H1 (cell line): ENCODE measurements around the gene THBS4. TPM values are rescaled to one million over a fixed set of nuclear protein-coding genes. Genes with fewer than 3 reads are reported as not detected.

ENCODE experiments used
- CTCF ChIA-PET: fragments of 300-600 bp; sonication (Branson Sonifier 250); formaldehyde crosslinking; loops from one replicate; lab custom pipeline; 2021; ENCODE audit not compliant: partially characterized antibody; lab: Charles Lee
- POLR2A ChIA-PET: fragments of 300-600 bp; sonication (Branson Sonifier 250); formaldehyde crosslinking; loops from one replicate; lab custom pipeline; 2021; ENCODE audit warnings: inconsistent platforms; ENCODE audit not compliant: partially characterized antibody; lab: Charles Lee
- DNase-seq, 2 experiments: peaks; one replicate each; pipeline versions ENCODE4 v3.0.0 to v3.0.0-alpha.2; 2010 to 2022; ENCODE audit warnings: low spot score in 2 of 2, low read depth in 1 of 2, mixed read lengths in 1 of 2
- FAIRE-seq: peaks from 2 replicates; lab custom pipeline; 2011; peaks lifted over from hg19 to GRCh38; lab: Jason Lieb, UNC
- H2AFZ ChIP-seq: 2 replicates; pipeline ENCODE4 v1.8.1; 2012; ENCODE audit warnings: low read length, inconsistent platforms
- H2AK5ac ChIP-seq: 2 replicates; pipeline ENCODE4 v1.6.1; 2013; ENCODE audit warnings: low read depth, low read length
- H2BK120ac ChIP-seq: replicated peaks from 2 replicates; pipeline ENCODE3; 2013; ENCODE audit warnings: low read depth, low read length, inconsistent platforms
- H2BK12ac ChIP-seq: 2 replicates; pipeline ENCODE4 v1.6.1; 2013; ENCODE audit warnings: low read depth, low read length
- H2BK15ac ChIP-seq: 2 replicates; pipeline ENCODE4 v1.6.1; 2013; ENCODE audit warnings: low read length
- H2BK20ac ChIP-seq: 2 replicates; pipeline ENCODE4 v1.6.1; 2013; ENCODE audit warnings: low read length
- H2BK5ac ChIP-seq: 2 replicates; pipeline ENCODE4 v1.6.1; 2013; ENCODE audit warnings: low read depth, low read length
- H3K14ac ChIP-seq: 2 replicates; pipeline ENCODE4 v1.6.1; 2013; ENCODE audit warnings: inconsistent platforms; ENCODE audit not compliant: insufficient read length
- H3K18ac ChIP-seq: 2 replicates; pipeline ENCODE4 v1.6.1; 2013; ENCODE audit warnings: low read length; ENCODE audit errors: extremely low read depth
- H3K23ac ChIP-seq: 2 replicates; pipeline ENCODE4 v1.6.1; 2013; ENCODE audit warnings: inconsistent platforms; ENCODE audit not compliant: insufficient read length
- H3K23me2 ChIP-seq: 2 replicates; pipeline ENCODE4 v1.6.1; 2013; ENCODE audit warnings: low read depth, low read length
- H3K27ac ChIP-seq: 2 replicates; pipeline ENCODE4 v1.6.1; 2011; ENCODE audit warnings: low read depth, low read length, inconsistent platforms
- H3K27me3 ChIP-seq, 4 experiments: replicated peaks in 1 of 4; 1 replicate in 1 of 4; 2 replicates in 3 of 4; pipeline versions ENCODE4 v1.6.1 to v1.8.1; 2011 to 2013; ENCODE audit warnings: low read length in 3 of 4, mild to moderate bottlenecking in 3 of 4, inconsistent platforms in 2 of 4, mixed read lengths in 2 of 4, moderate library complexity in 1 of 4; ENCODE audit not compliant: control insufficient read depth in 3 of 4, insufficient read depth in 3 of 4; ENCODE audit errors: extremely low read depth in 1 of 4
- H3K36me3 ChIP-seq, 4 experiments: 2 replicates each; pipeline versions ENCODE4 v1.6.1 to v1.8.1; 2011 to 2013; ENCODE audit warnings: mild to moderate bottlenecking in 4 of 4, low read length in 3 of 4, moderate library complexity in 2 of 4, control low read depth in 1 of 4, inconsistent platforms in 1 of 4; ENCODE audit not compliant: insufficient read depth in 4 of 4, control insufficient read depth in 2 of 4
- H3K4ac ChIP-seq: replicated peaks from 2 replicates; pipeline ENCODE3; 2013; ENCODE audit warnings: low read length, low read depth, mixed read lengths, inconsistent platforms; ENCODE audit not compliant: insufficient read length
- H3K4me1 ChIP-seq, 4 experiments: replicated peaks in 1 of 4; 1 replicate in 1 of 4; 2 replicates in 3 of 4; pipeline versions ENCODE4 v1.6.1 to v1.8.1; 2011 to 2013; ENCODE audit warnings: low read length in 3 of 4, inconsistent platforms in 2 of 4, mixed read lengths in 1 of 4; ENCODE audit not compliant: insufficient read depth in 4 of 4, control insufficient read depth in 3 of 4
- H3K4me2 ChIP-seq, 2 experiments: 2 replicates each; pipeline versions ENCODE4 v1.6.1 to v1.8.1; 2011 to 2013; ENCODE audit warnings: low read depth in 2 of 2, low read length in 2 of 2, control low read depth in 1 of 2, inconsistent platforms in 1 of 2, mild to moderate bottlenecking in 1 of 2; ENCODE audit not compliant: insufficient read depth in 1 of 2
- H3K4me3 ChIP-seq, 4 experiments: fragments of 200-600, 300-600 bp in 1 of 4; sonication (generic), shearing (Covaris generic), sonication (Bioruptor Twin) in 1 of 4; 2 replicates each; pipeline versions ENCODE4 v1.5.1 to v1.8.1; 2011 to 2016; ENCODE audit warnings: low read length in 4 of 4, low read depth in 3 of 4, control low read depth in 2 of 4, inconsistent platforms in 2 of 4, mild to moderate bottlenecking in 2 of 4, mixed read lengths in 1 of 4, moderate library complexity in 1 of 4; ENCODE audit not compliant: insufficient read depth in 2 of 4; ENCODE audit errors: extremely low read depth in 1 of 4
- H3K56ac ChIP-seq: replicated peaks from 2 replicates; pipeline ENCODE3; 2013; ENCODE audit warnings: low read depth, mild to moderate bottlenecking, mixed read lengths, low read length, inconsistent platforms; ENCODE audit not compliant: insufficient read length
- H3K79me1 ChIP-seq: 2 replicates; pipeline ENCODE4 v1.6.1; 2013; ENCODE audit warnings: low read depth, low read length, control low read depth
- H3K79me2 ChIP-seq, 2 experiments: 2 replicates each; pipeline versions ENCODE4 v1.6.1 to v1.8.1; 2012 to 2013; ENCODE audit warnings: low read length in 2 of 2, mild to moderate bottlenecking in 2 of 2, inconsistent platforms in 1 of 2; ENCODE audit not compliant: insufficient read depth in 2 of 2, control insufficient read depth in 1 of 2
- H3K9ac ChIP-seq, 4 experiments: replicated peaks in 1 of 4; 1 replicate in 1 of 4; 2 replicates in 3 of 4; pipeline versions ENCODE4 v1.6.1 to v1.8.1; 2011 to 2013; ENCODE audit warnings: low read depth in 3 of 4, low read length in 3 of 4, control low read depth in 2 of 4, mild to moderate bottlenecking in 2 of 4, moderate library complexity in 2 of 4, inconsistent platforms in 1 of 4; ENCODE audit errors: extremely low read depth in 1 of 4
- H3K9me3 ChIP-seq, 2 experiments: 2 replicates each; pipeline versions ENCODE4 v1.6.1 to v1.8.1; 2012 to 2013; ENCODE audit warnings: mild to moderate bottlenecking in 2 of 2, moderate library complexity in 2 of 2, control low read depth in 1 of 2, inconsistent platforms in 1 of 2, low read depth in 1 of 2, low read length in 1 of 2, mixed read lengths in 1 of 2; ENCODE audit not compliant: insufficient read depth in 2 of 2
- H4K20me1 ChIP-seq, 2 experiments: replicated peaks in 1 of 2; 2 replicates each; pipeline versions ENCODE3 to v1.8.1; 2011 to 2013; ENCODE audit warnings: inconsistent platforms in 2 of 2, low read length in 2 of 2, mild to moderate bottlenecking in 1 of 2; ENCODE audit not compliant: insufficient read depth in 2 of 2, control insufficient read depth in 1 of 2
- H4K5ac ChIP-seq: 2 replicates; pipeline ENCODE4 v1.6.1; 2013; ENCODE audit warnings: low read length, low read depth, mixed read lengths, inconsistent platforms; ENCODE audit not compliant: insufficient read length
- H4K8ac ChIP-seq: 2 replicates; pipeline ENCODE4 v1.8.0; 2013; ENCODE audit warnings: mild to moderate bottlenecking, moderate library complexity, low read length, inconsistent platforms; ENCODE audit not compliant: insufficient read depth; ENCODE audit errors: extremely low read depth
- H4K91ac ChIP-seq: replicated peaks from 2 replicates; pipeline ENCODE3; 2013; ENCODE audit warnings: low read length, mixed read lengths, inconsistent platforms; ENCODE audit not compliant: insufficient read length
- WGBS, 2 experiments: shearing (Covaris generic) in 1 of 2; methylation state at CpG; one replicate each; pipeline versions ENCODE4 v1.1.6 to v1.1.7; 2013 to 2015; ENCODE audit warnings: low lambda C conversion rate in 2 of 2, mixed read lengths in 2 of 2, inconsistent platforms in 1 of 2, low coverage in 1 of 2, missing lambda C conversion rate in 1 of 2; ENCODE audit not compliant: insufficient replicate concordance in 2 of 2, insufficient coverage in 1 of 2, insufficient read length in 1 of 2; ENCODE audit errors: extremely low coverage in 1 of 2, missing lambda C conversion rate in 1 of 2; 5-methylcytosine and 5-hydroxymethylcytosine counted together
- polyA plus RNA-seq, 7 experiments: library from polyadenylated mRNA; depleted of rRNA in 3 of 7; stranded (reverse) in 5 of 7; unstranded in 2 of 7; fragments of >200 nt in 5 of 7; fragments of 200-250 nt in 2 of 7; gene quantifications; 1 replicate in 5 of 7; 2 replicates in 1 of 7; 4 replicates in 1 of 7; pipeline versions ENCODE4 v1.2.1 to v1.2.3, GENCODE V29; 2011 to 2013; ENCODE audit warnings: missing spikeins in 2 of 7, mixed read lengths in 2 of 7
- total RNA-seq: library from RNA; stranded (reverse); fragmentation: NEBNext Ultra II Directional; extraction: Animal tissue kit (Norgen Biotek cat#: 25700); gene quantifications from 2 replicates; pipeline ENCODE4 v1.2.1, GENCODE V29; 2021

THBS4 gene
- total and polyA plus RNA-seq, 2 of the 8 experiments (the other 6 are each of a cell fraction or from before 2014, with no cell fraction given): 12.8 to 25.4 TPM

DNA sequence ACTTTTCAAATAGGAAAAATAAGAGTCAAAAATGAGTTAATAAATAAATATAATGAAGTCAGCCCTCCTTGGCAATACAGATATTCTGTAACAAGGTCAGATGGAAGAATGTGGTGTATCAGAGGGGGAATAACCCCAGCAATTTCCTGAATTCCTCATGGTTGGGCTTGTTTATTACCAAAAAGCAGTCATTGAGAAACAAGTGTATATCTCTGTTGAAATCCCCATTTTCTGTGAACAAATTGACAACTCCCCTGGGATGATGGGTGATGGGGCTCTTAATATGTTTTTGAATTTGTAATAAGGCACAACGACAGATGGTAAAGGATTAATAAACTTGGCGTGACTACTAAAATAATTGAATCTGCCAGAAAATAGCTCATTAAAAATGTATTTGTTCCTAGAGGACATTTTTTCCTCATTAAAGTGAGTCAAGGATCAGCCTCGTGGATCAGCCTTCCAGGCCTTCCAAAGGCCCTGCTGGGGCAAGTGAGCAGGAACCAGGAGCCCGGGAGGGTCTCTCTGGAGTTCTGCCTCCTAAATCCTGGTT, 34.2 kb downstream of the THBS4 start:
- H4K8ac ChIP-seq: no peak overlapping the region
- 0 out of 2 replicates have a peak overlapping the region, but pooled peaks have one; percentile 45 for H2AFZ ChIP-seq
- H3K79me2 ChIP-seq: no peaks in the 10 kb centered on the region
- no peak overlapping the region for H2BK12ac ChIP-seq
- H3K4me3 ChIP-seq: no peak overlapping the region
- H3K4ac ChIP-seq: no peak overlapping the region
- no peak overlapping the region for H2AK5ac ChIP-seq
- H3K27me3 ChIP-seq: no peaks in the 10 kb centered on the region
- WGBS, 2 experiments: 94% methylated on average over 4 of the region's 4 CpGs; no CpG with 5 or more reads in 1 of the 2 experiments
- no peaks in the 10 kb centered on the region; a peak in 1 of 8 replicates for H3K36me3 ChIP-seq
- no peak overlapping the region for H3K27ac ChIP-seq
- no peak overlapping the region for H3K56ac ChIP-seq
- DNase-seq (no peak), FAIRE-seq (no peak)
- H3K79me1 ChIP-seq: no peaks in the 10 kb centered on the region
- H3K14ac ChIP-seq: no peak overlapping the region
- no peaks in the 10 kb centered on the region for H4K20me1 ChIP-seq
- ChIA-PET POLR2A (no interaction called here), CTCF (interaction anchor here (0.8 to 2.2 kb wide), 4 partner anchors 13 to 257 kb away, joined by 3 to 8 read pairs (median 4); no protein-coding TSS in a partner anchor)
- no peak overlapping the region for H2BK20ac ChIP-seq
- no peak overlapping the region for H2BK120ac ChIP-seq
- H3K4me2 ChIP-seq: no peak overlapping the region
- no peak overlapping the region for H3K23ac ChIP-seq
- H4K5ac ChIP-seq: no peak overlapping the region
- H3K9me3 ChIP-seq: no peaks in the 10 kb centered on the region; a peak in 1 of 4 replicates
- no peaks in the 10 kb centered on the region for H3K23me2 ChIP-seq
- no peak overlapping the region for H4K91ac ChIP-seq
- no peak overlapping the region for H2BK5ac ChIP-seq
- no peak overlapping the region for H3K9ac ChIP-seq
- no peak overlapping the region for H3K18ac ChIP-seq
- H2BK15ac ChIP-seq: no peak overlapping the region
- no peaks in the 10 kb centered on the region; a peak in 1 of 7 replicates for H3K4me1 ChIP-seq
